Ascending aorta (tissue), 2 donors: ENCODE data around the gene ABTB2. TPM values are rescaled to one million over a fixed set of nuclear protein-coding genes. Genes with fewer than 3 reads are reported as not detected.

ENCODE experiments used
- DNase-seq, 2 donors: peaks; one replicate each; pipeline ENCODE4 v3.0.0-alpha.2; 2019; ENCODE audit warnings: low spot score in 2 of 2
- H3K27ac ChIP-seq, 2 donors: fragments of 200-600 bp; sonication (generic); one replicate each; pipeline ENCODE4 v1.5.1; 2016 to 2017; ENCODE audit warnings: mild to moderate bottlenecking in 1 of 2
- H3K27me3 ChIP-seq: fragments of 200-600 bp; sonication (generic); one replicate; pipeline ENCODE4 v1.5.1; 2017
- H3K36me3 ChIP-seq, 2 donors: fragments of 200-600 bp; sonication (generic); one replicate each; pipeline ENCODE4 v1.5.1; 2016
- H3K4me1 ChIP-seq, 2 donors: fragments of 200-600 bp; sonication (generic); one replicate each; pipeline ENCODE4 v1.5.1; 2016 to 2017; ENCODE audit warnings: mild to moderate bottlenecking in 1 of 2
- H3K4me3 ChIP-seq, 2 donors: fragments of 200-600 bp; sonication (generic); one replicate each; pipeline ENCODE4 v1.5.1; 2016 to 2017; ENCODE audit warnings: mild to moderate bottlenecking in 1 of 2
- H3K9me3 ChIP-seq, 2 donors: fragments of 200-600 bp; sonication (generic); one replicate each; pipeline ENCODE4 v1.5.1; 2016
- intact Hi-C: fragments of 100-400 bp; cut with DNase I; formaldehyde crosslinking; loops from one replicate; pipeline ENCODE4 v1.15.1; 2023
- total RNA-seq: library from RNA; depleted of rRNA; stranded (reverse); fragments of >200 nt; gene quantifications from one replicate; pipeline ENCODE4 v1.1.0, GENCODE V29; 2016
- TF ChIP-seq, protein P1 (sequence below), 3 experiments: fragments of 200-600 bp in 2 of 3; fragments of 450-650 bp in 1 of 3; sonication (generic) in 2 of 3; IDR thresholded peaks; one replicate each; pipeline ENCODE4 v1.5.1; 2016 to 2019; ENCODE audit warnings: antibody characterized with exemption in 3 of 3, mild to moderate bottlenecking in 1 of 3, moderate library complexity in 1 of 3

The ABTB2 gene
- 7.9 TPM for total RNA-seq

DNA sequence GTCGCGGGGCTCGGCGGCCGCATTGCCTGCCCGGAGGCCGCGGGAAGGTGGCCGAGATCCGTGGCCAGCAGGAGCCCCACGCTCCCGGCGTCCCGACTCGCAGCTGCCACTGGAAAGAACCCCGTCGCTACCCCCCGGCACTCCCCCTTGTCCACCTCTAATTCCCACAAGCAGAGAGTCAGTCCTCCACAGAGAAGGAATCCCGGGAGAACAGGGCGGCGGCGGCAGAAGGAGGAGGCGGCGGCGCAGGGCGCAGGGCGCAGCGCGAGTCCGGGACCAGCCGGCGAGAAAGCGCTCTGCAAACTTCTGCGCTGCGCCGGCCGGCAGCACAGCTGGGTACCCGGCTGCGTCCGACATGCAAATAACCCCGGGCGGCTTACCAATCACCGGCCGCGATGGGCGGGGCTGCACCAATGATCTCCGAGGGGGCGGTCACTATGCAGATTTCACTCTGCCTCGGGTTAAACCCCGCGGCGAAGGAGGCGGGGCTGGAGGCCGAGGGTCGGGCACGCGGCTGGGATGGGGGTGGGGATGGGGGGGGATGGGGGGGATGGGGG lies at the start of gene ABTB2:
TSS of gene ABTB2 (minus strand) at position 310 of the 557 bp plus-strand sequence.
- Histone ChIP-seq H3K9me3 (no peaks in the 10 kb centered on the region), H3K4me3 (peak within 1 kb of the TSS; percentile 81 to 84), H3K27ac (peak within 1 kb of the TSS; percentile 84 to 87), H3K4me1 (peaks cover 3 to 23% of the 10 kb centered on the region in 2 donors), H3K27me3 (no peaks in the 10 kb centered on the region), H3K36me3 (no peaks in the 10 kb centered on the region)
- TF ChIP-seq, protein P1, sequence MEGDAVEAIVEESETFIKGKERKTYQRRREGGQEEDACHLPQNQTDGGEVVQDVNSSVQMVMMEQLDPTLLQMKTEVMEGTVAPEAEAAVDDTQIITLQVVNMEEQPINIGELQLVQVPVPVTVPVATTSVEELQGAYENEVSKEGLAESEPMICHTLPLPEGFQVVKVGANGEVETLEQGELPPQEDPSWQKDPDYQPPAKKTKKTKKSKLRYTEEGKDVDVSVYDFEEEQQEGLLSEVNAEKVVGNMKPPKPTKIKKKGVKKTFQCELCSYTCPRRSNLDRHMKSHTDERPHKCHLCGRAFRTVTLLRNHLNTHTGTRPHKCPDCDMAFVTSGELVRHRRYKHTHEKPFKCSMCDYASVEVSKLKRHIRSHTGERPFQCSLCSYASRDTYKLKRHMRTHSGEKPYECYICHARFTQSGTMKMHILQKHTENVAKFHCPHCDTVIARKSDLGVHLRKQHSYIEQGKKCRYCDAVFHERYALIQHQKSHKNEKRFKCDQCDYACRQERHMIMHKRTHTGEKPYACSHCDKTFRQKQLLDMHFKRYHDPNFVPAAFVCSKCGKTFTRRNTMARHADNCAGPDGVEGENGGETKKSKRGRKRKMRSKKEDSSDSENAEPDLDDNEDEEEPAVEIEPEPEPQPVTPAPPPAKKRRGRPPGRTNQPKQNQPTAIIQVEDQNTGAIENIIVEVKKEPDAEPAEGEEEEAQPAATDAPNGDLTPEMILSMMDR (IDR thresholded peaks at IDR 0.05): no peak
- intact Hi-C loops: loop anchor here (1.0 to 5.0 kb wide), 9 partner anchors 11 to 665 kb away; partner anchors contain the start of genes CAT and NAT10
- DNase-seq: peak; percentile 94 to 99

- H3K4me3 ChIP-seq: no peak overlapping the region
Measured at GRCh38 chr11:34407121-34407813, 49.5 kb upstream of the ABTB2 start.

GRCh38 chr11:34406413-34406812 lies 48.6 kb upstream of the ABTB2 start:
- Histone ChIP-seq H3K36me3 (no peaks in the 10 kb centered on the region), H3K27me3 (no peaks in the 10 kb centered on the region), H3K9me3 (no peaks in the 10 kb centered on the region), H3K4me1 (no peaks in the 10 kb centered on the region), H3K27ac (no peak overlapping the region), H3K4me3 (no peak overlapping the region)
- TF ChIP-seq, protein P1 (IDR thresholded peaks at IDR 0.05): no peak
- no peak for DNase-seq
- intact Hi-C loops: no loop called here

More at GRCh38 chr11:34407121-34407813, 49.5 kb upstream of the ABTB2 start:
- Histone ChIP-seq H3K27ac (no peak overlapping the region), H3K9me3 (no peaks in the 10 kb centered on the region), H3K27me3 (no peaks in the 10 kb centered on the region), H3K4me1 (no peaks in the 10 kb centered on the region), H3K36me3 (no peaks in the 10 kb centered on the region)
- intact Hi-C loops: no loop called here
- TF ChIP-seq, protein P1 (IDR thresholded peaks at IDR 0.05): no peak
- DNase-seq: no peak

GRCh38 chr11:34405079-34405858 lies 47.5 kb upstream of the ABTB2 start:
- no peaks in the 10 kb centered on the region for H3K27me3 ChIP-seq
- H3K9me3 ChIP-seq: no peaks in the 10 kb centered on the region
- no peaks in the 10 kb centered on the region for H3K4me1 ChIP-seq
- no peak overlapping the region for H3K27ac ChIP-seq
- no peaks in the 10 kb centered on the region for H3K36me3 ChIP-seq
- TF ChIP-seq, protein P1 (IDR thresholded peaks at IDR 0.05): no peak
- DNase-seq: no peak
- H3K4me3 ChIP-seq: no peak overlapping the region
- intact Hi-C loops: no loop called here

DNA sequence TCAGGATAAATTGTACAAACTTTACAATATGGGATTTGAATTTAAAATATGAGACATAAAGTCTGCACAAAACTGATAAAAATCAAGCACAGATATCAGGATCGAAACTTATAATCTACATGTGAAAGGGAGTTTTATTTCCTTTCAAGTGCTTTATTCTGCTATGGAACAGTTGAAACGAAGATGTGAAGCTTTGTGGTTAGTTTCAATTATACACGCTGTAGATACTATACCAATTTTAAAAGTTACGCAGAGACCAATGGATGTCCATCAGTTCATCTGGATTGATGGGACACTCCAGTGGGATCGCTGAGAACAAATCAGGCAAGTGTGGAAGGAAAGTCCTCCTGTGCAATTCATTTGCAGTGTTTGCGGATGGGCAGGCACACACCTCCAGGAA lies 46.5 kb upstream of the ABTB2 start:
- intact Hi-C loops: no loop called here
- no peaks in the 10 kb centered on the region for H3K9me3 ChIP-seq
- no peak for DNase-seq
- H3K27ac ChIP-seq: no peak overlapping the region
- H3K4me1 ChIP-seq: no peaks in the 10 kb centered on the region
- TF ChIP-seq, protein P1 (IDR thresholded peaks at IDR 0.05): no peak
- H3K27me3 ChIP-seq: no peaks in the 10 kb centered on the region
- H3K36me3 ChIP-seq: no peaks in the 10 kb centered on the region
- H3K4me3 ChIP-seq: no peak overlapping the region
